HepG2 (cell line): ENCODE measurements around the gene SDK2. TPM values are rescaled to one million over a fixed set of nuclear protein-coding genes. Genes with fewer than 3 reads are reported as not detected.

Experiments used
- CBFB ChIP-seq: sonication (generic); formaldehyde crosslinking; IDR thresholded peaks from 2 replicates; pipeline ENCODE4 v1.4.0; 2020; ENCODE audit warnings: missing genetic modification reagents
- HNRNPL ChIP-seq: fragments of 200-400 bp; formaldehyde crosslinking; IDR thresholded peaks from 2 replicates; pipeline ENCODE4 v1.6.1; 2017; ENCODE audit warnings: mild to moderate bottlenecking, low read depth, low read length
- LCORL ChIP-seq, 2 experiments: fragments of 450-650 bp in 1 of 2; sonication (generic) in 1 of 2; formaldehyde crosslinking in 1 of 2; IDR thresholded peaks; 2 replicates each; pipeline versions ENCODE4 v1.5.0 to v1.6.1; 2017 to 2020; ENCODE audit warnings: antibody characterized with exemption in 1 of 2, missing genetic modification reagents in 1 of 2
- MNT ChIP-seq: fragments of 450-650 bp; IDR thresholded peaks from 2 replicates; pipeline ENCODE4 v1.6.1; 2016
- SNAPC4 ChIP-seq: sonication (generic); formaldehyde crosslinking; IDR thresholded peaks from 2 replicates; pipeline ENCODE4 v1.4.0; 2020; ENCODE audit warnings: mild to moderate bottlenecking, missing genetic modification reagents
- ZFX ChIP-seq: sonication (generic); formaldehyde crosslinking; IDR thresholded peaks from 2 replicates; pipeline ENCODE4 v1.4.0; 2020; ENCODE audit warnings: mild to moderate bottlenecking, low read depth, missing genetic modification reagents, moderate library complexity
- ZKSCAN8 ChIP-seq: IDR thresholded peaks from 2 replicates; pipeline ENCODE4 v1.6.1; 2016; ENCODE audit warnings: borderline replicate concordance, missing genetic modification reagents, missing compliant biosample characterization
- ZNF124 ChIP-seq: sonication (generic); formaldehyde crosslinking; IDR thresholded peaks from 2 replicates; pipeline ENCODE4 v1.4.0; 2020; ENCODE audit warnings: missing genetic modification reagents
- ZNF496 ChIP-seq: sonication (generic); formaldehyde crosslinking; IDR thresholded peaks from 2 replicates; pipeline ENCODE4 v1.8.1; 2023; ENCODE audit warnings: mild to moderate bottlenecking, moderate library complexity, missing genetic modification reagents; ENCODE audit not compliant: insufficient replicate concordance
- ZNF552 ChIP-seq: sonication (generic); formaldehyde crosslinking; IDR thresholded peaks from 2 replicates; pipeline ENCODE4 v1.9.0; 2022; ENCODE audit warnings: missing genetic modification reagents, mild to moderate bottlenecking, borderline replicate concordance
- ZNF746 ChIP-seq: sonication (generic); formaldehyde crosslinking; IDR thresholded peaks from 2 replicates; pipeline ENCODE4 v1.8.0; 2022; ENCODE audit warnings: mild to moderate bottlenecking, missing genetic modification reagents
- ZSCAN9 ChIP-seq: IDR thresholded peaks from 2 replicates; pipeline ENCODE4 v1.6.1; 2016; ENCODE audit warnings: borderline replicate concordance
- polyA plus RNA-seq, 8 experiments: library from polyadenylated mRNA; depleted of rRNA in 3 of 8; stranded (reverse) in 7 of 8; unstranded in 1 of 8; fragments of >200 nt; fragmentation: Illumina TruSeq in 4 of 8; extraction: Trizol in 4 of 8; gene quantifications; 2 replicates each; pipeline versions ENCODE4 v1.2.1 to v1.2.3, GENCODE V29; 2011 to 2016; ENCODE audit warnings: low read depth in 4 of 8, missing spikeins in 1 of 8, mixed read lengths in 1 of 8; ENCODE audit not compliant: insufficient read depth in 1 of 8
- total RNA-seq, 5 experiments: library from RNA; depleted of rRNA; stranded (reverse); fragments of >200 nt; fragmentation: Illumina TruSeq; extraction: Trizol; gene quantifications; 2 replicates each; pipeline ENCODE4 v1.2.3, GENCODE V29; 2016; ENCODE audit warnings: low read depth in 1 of 5
- TF ChIP-seq, protein P1 (sequence below): sonication (generic); formaldehyde crosslinking; IDR thresholded peaks from 2 replicates; pipeline ENCODE4 v1.4.0; 2020; ENCODE audit warnings: mild to moderate bottlenecking, missing genetic modification reagents, borderline replicate concordance
- TF ChIP-seq, protein P2 (sequence below): sonication (generic); formaldehyde crosslinking; IDR thresholded peaks from 2 replicates; pipeline ENCODE4 v1.5.0; 2020; ENCODE audit warnings: mild to moderate bottlenecking, missing genetic modification reagents, borderline replicate concordance

The SDK2 gene
- total and polyA plus RNA-seq, 2 of the 13 experiments (the other 11 are each of a cell fraction or from before 2014, with no cell fraction given) = not detected

DNA sequence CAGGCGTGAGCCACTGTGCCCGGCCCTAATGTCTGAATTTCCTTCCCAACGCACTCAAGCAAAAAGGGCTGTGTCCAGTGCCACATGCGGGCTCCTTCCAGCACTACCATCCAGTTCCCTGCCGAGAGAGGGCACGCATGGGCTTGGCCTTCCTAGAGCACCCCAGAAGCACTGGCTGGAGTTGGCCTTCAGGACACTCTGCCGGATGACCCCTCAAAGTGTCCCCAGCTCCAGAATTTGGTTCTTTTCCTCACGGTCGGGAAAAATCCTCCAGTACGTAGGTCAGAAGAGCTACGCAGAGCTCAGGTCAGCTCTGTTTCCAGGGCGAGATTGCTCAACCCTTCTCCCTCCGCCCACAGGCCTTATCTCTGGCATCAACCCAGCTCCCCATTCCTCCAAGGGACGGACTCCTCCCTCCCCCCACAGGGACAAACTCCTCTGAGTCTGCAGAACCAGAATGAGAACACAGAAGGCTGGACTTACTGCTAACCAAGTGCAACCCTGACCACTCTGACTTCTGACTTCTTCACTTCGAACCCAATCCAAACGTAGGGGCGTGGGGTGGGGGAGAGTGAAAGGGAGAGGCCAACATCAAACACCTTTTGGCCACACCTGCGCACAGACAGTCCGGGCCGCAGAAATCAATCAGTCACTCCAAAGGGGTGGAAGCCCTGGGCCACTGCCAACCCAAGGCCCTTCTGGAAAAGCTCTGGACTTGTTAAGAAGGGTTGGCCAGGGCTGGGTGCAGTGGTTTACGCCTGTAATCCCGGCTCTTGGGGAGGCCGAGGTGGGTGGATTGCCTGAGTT lies 336.0 kb downstream of the SDK2 start (continued):
- TF ChIP-seq SNAPC4 (no peak), ZSCAN9 (CRISPR knock-in tag) (peak; percentile 57; the same call in 1 of the 2 replicates), ZNF124 (CRISPR knock-in tag) (peak; percentile 77; the same call in 1 of the 2 replicates), LCORL (IDR thresholded peaks at IDR 0.05) (no peak), LCORL (CRISPR knock-in tag; IDR thresholded peaks at IDR 0.05) (peak; percentile 89; the same call in 1 of the 2 replicates), ZNF552 (CRISPR knock-in tag) (no peak; the same call in 1 of the 2 replicates), CBFB (0 out of 2 replicates have a peak, but pooled peaks have one; percentile 24), MNT (no peak), ZFX (CRISPR knock-in tag) (peak; percentile 66), ZNF746 (CRISPR knock-in tag) (peak; percentile 96), HNRNPL (no peak), ZNF496 (CRISPR knock-in tag) (no peak), ZKSCAN8 (peak; percentile 70; the same call in 1 of the 2 replicates)
- TF ChIP-seq, protein P1, sequence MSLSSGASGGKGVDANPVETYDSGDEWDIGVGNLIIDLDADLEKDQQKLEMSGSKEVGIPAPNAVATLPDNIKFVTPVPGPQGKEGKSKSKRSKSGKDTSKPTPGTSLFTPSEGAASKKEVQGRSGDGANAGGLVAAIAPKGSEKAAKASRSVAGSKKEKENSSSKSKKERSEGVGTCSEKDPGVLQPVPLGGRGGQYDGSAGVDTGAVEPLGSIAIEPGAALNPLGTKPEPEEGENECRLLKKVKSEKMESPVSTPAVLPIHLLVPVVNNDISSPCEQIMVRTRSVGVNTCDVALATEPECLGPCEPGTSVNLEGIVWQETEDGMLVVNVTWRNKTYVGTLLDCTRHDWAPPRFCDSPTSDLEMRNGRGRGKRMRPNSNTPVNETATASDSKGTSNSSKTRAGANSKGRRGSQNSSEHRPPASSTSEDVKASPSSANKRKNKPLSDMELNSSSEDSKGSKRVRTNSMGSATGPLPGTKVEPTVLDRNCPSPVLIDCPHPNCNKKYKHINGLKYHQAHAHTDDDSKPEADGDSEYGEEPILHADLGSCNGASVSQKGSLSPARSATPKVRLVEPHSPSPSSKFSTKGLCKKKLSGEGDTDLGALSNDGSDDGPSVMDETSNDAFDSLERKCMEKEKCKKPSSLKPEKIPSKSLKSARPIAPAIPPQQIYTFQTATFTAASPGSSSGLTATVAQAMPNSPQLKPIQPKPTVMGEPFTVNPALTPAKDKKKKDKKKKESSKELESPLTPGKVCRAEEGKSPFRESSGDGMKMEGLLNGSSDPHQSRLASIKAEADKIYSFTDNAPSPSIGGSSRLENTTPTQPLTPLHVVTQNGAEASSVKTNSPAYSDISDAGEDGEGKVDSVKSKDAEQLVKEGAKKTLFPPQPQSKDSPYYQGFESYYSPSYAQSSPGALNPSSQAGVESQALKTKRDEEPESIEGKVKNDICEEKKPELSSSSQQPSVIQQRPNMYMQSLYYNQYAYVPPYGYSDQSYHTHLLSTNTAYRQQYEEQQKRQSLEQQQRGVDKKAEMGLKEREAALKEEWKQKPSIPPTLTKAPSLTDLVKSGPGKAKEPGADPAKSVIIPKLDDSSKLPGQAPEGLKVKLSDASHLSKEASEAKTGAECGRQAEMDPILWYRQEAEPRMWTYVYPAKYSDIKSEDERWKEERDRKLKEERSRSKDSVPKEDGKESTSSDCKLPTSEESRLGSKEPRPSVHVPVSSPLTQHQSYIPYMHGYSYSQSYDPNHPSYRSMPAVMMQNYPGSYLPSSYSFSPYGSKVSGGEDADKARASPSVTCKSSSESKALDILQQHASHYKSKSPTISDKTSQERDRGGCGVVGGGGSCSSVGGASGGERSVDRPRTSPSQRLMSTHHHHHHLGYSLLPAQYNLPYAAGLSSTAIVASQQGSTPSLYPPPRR = peak; percentile 80; the same call in 1 of the 2 replicates
- TF ChIP-seq, protein P2, sequence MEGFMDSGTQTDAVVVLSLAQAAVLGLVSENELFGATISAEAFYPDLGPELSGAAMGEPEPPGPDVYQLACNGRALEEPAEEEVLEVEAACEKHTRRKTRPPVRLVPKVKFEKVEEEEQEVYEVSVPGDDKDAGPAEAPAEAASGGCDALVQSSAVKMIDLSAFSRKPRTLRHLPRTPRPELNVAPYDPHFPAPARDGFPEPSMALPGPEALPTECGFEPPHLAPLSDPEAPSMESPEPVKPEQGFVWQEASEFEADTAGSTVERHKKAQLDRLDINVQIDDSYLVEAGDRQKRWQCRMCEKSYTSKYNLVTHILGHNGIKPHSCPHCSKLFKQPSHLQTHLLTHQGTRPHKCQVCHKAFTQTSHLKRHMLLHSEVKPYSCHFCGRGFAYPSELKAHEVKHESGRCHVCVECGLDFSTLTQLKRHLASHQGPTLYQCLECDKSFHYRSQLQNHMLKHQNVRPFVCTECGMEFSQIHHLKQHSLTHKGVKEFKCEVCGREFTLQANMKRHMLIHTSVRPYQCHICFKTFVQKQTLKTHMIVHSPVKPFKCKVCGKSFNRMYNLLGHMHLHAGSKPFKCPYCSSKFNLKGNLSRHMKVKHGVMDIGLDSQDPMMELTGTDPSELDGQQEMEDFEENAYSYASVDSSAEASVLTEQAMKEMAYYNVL (CRISPR knock-in tag) = peak; percentile 40; the same call in 1 of the 2 replicates
